Airway epithelial cell (primary cell): ENCODE data around the gene LTF. TPM values are rescaled to one million over a fixed set of nuclear protein-coding genes. Genes with fewer than 3 reads are reported as not detected.

Experiments
- total RNA-seq: library from RNA; depleted of rRNA; stranded (reverse); fragments of >200 nt; gene quantifications from 2 replicates; pipeline ENCODE4 v1.2.3, GENCODE V29; 2015

LTF gene
- total RNA-seq = 0.07 TPM in 1 of 2 replicates, not detected in the other

GRCh38 chr3:46464326-46465195 lies at the start of gene LTF:
TSS of gene LTF (minus strand) at chr3:46464905. CDS start at chr3:46464867, 38 bp downstream.

GRCh38 chr3:46497556-46498265 lies 33.0 kb upstream of the LTF start, which contains the start of gene RTP3:
TSS of gene RTP3 (plus strand) at chr3:46497976. CDS start at chr3:46498063, 87 bp downstream.

GRCh38 chr3:46406788-46407611 lies 57.7 kb downstream of the LTF start, which contains the start of the genes CCR5AS and CCRL2:
TSS of gene CCR5AS (minus strand) at chr3:46407066.
TSS of gene CCRL2 (plus strand) at chr3:46407259. CDS start at chr3:46408080, 821 bp downstream.

Other genes starting within 250 kb of the LTF start
- not detected in 2 replicates for gene CCR3, start 222.4 kb downstream of the LTF start, total RNA-seq
- not detected in 2 replicates for gene CCR2, start 110.8 kb downstream of the LTF start, total RNA-seq
- gene CCR5, start 94.0 kb downstream of the LTF start, total RNA-seq = not detected in 2 replicates
- not detected in 2 replicates for gene CCRL2, start 57.6 kb downstream of the LTF start, total RNA-seq
- not detected in 2 replicates for gene RTP3, start 33.1 kb upstream of the LTF start, total RNA-seq
- not detected in 2 replicates for gene LRRC2, start 101.4 kb upstream of the LTF start, total RNA-seq
- gene FAM240A, start 147.6 kb upstream of the LTF start, total RNA-seq = not detected in 2 replicates
- gene ALS2CL, start 228.8 kb upstream of the LTF start, total RNA-seq = 49.5 and 57.3 TPM in 2 replicates
- gene TMIE, start 236.5 kb upstream of the LTF start, total RNA-seq = 0.14 TPM in 1 of 2 replicates, not detected in the other